GM18505 (cell line): Measurements from ENCODE around the gene SSX2IP.

ENCODE experiments used
- ATAC-seq: cut with Tn5 transposase; IDR thresholded peaks from one replicate; pipeline ENCODE4 v1.9.1; 2021; ENCODE audit not compliant: unreplicated experiment
- POLR2A ChIP-seq: IDR thresholded peaks from 4 replicates; pipeline ENCODE4 v1.6.1; 2011; ENCODE audit warnings: borderline replicate concordance; ENCODE audit not compliant: insufficient read depth, insufficient read length; ENCODE audit errors: extremely low read depth

SSX2IP gene

GRCh38 chr1:84634536-84635205 lies 55.6 kb downstream of the SSX2IP start:
- ATAC-seq: no peak
- no peak for TF ChIP-seq POLR2A

- TF ChIP-seq POLR2A: no peak
- ATAC-seq: no peak
Observed at GRCh38 chr1:84632673-84633434, 57.4 kb downstream of the SSX2IP start.

- TF ChIP-seq POLR2A: no peak
- ATAC-seq: no peak
Observed at GRCh38 chr1:84632137-84632536, 58.1 kb downstream of the SSX2IP start.

- TF ChIP-seq POLR2A: no peak
- no peak for ATAC-seq
Observed at GRCh38 chr1:84624876-84625275, 65.4 kb downstream of the SSX2IP start.

GRCh38 chr1:84621553-84621952 lies 68.7 kb downstream of the SSX2IP start:
- ATAC-seq: no peak
- no peak for TF ChIP-seq POLR2A

- peak; percentile 97 for ATAC-seq
- TF ChIP-seq POLR2A: no peak
Observed at GRCh38 chr1:84620720-84621313, 69.4 kb downstream of the SSX2IP start.

GRCh38 chr1:84619383-84620102 lies 70.7 kb downstream of the SSX2IP start:
- TF ChIP-seq POLR2A: no peak
- ATAC-seq: no peak

- ATAC-seq: no peak
Observed at GRCh38 chr1:84617349-84617748, 72.9 kb downstream of the SSX2IP start.

GRCh38 chr1:84615790-84616189 lies 74.5 kb downstream of the SSX2IP start:
- no peak for TF ChIP-seq POLR2A
- ATAC-seq: no peak

More at GRCh38 chr1:84617349-84617748, 72.9 kb downstream of the SSX2IP start:
- TF ChIP-seq POLR2A: no peak

GRCh38 chr1:84613887-84614286 lies 76.4 kb downstream of the SSX2IP start:
- no peak for TF ChIP-seq POLR2A
- no peak for ATAC-seq

- TF ChIP-seq POLR2A: no peak
- no peak for ATAC-seq
Observed at GRCh38 chr1:84613026-84613425, 77.2 kb downstream of the SSX2IP start.

- TF ChIP-seq POLR2A: no peak
- no peak for ATAC-seq
Observed at GRCh38 chr1:84611796-84612195, 78.5 kb downstream of the SSX2IP start.

GRCh38 chr1:84611091-84611490 lies 79.2 kb downstream of the SSX2IP start:
- no peak for TF ChIP-seq POLR2A
- no peak for ATAC-seq

GRCh38 chr1:84606977-84607376 lies 83.3 kb downstream of the SSX2IP start:
- TF ChIP-seq POLR2A: no peak
- no peak for ATAC-seq

- no peak for TF ChIP-seq POLR2A
- ATAC-seq: no peak
Observed at GRCh38 chr1:84605157-84605556, 85.1 kb downstream of the SSX2IP start.
